Measurements from ENCODE around the gene STIM1.

STIM1 gene

DNA sequence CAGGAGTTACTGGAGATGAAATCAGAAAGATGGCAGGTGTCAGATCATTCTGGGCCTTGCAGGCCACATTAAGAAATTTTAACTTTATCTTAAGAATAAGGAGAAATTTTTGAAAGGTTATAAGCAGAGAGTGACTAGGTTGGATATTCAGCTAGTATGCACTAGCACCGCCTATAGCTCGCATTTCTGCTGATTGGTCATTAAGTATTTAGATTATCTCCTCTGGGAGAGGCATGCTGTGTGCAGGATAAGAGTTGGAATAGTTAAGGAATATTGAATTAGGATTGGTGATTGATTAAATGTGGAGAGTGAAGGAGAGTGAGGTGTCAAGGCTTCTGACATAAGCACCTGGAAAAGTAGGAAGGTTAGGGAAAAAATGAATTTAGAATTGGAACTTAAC is 100.6 kb downstream of the STIM1 start:
- Histone ChIP-seq H3K36me3 (no peaks in the 10 kb centered on the region), H3K9me3 (no peaks in the 10 kb centered on the region), H3K27ac (no peak overlapping the region), H3K4me1 (peaks cover 0 to 39% (median 11%) of the 10 kb centered on the region in 4 donors), H3K4me3 (no peak overlapping the region), H3K27me3 (no peaks in the 10 kb centered on the region)
- TF ChIP-seq CTCF (IDR thresholded peaks at IDR 0.05) = no peak
- intact Hi-C loops (cut with DNase I; ENCODE audit: low total_unique reads) = no loop called here
- no peak for DNase-seq

- no peaks in the 10 kb centered on the region for H3K36me3 ChIP-seq
- DNase-seq = no peak
- no peak overlapping the region for H3K4me3 ChIP-seq
- TF ChIP-seq CTCF (IDR thresholded peaks at IDR 0.05) = no peak
- no peak overlapping the region for H3K27ac ChIP-seq
- intact Hi-C loops (cut with DNase I; ENCODE audit: low total_unique reads) = no loop called here
- H3K27me3 ChIP-seq = no peaks in the 10 kb centered on the region
- H3K9me3 ChIP-seq = no peaks in the 10 kb centered on the region
- H3K4me1 ChIP-seq = peaks cover 0 to 32% (median 7%) of the 10 kb centered on the region in 4 donors
Observed at GRCh38 chr11:3956748-3957147, 101.3 kb downstream of the STIM1 start.

DNA sequence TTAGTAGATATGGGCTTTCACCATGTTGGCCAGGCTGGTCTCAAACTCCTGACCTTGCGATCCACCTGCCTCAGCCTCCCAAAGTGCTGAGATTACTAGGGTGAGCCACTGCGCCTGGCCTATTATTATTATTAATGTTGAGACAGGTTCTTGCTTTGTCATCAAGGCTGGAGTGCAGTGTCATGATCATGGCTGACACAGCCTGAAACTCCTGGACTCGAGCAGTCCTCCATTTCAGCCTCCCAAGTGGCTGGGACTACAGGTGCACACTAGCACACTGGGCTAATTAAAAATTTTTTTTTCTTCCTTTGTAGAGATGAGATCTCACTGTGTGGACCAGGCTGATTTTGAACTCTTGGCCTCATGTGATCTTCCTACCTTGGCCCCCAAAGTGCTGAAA is 102.0 kb downstream of the STIM1 start:
- Histone ChIP-seq H3K9me3 (no peaks in the 10 kb centered on the region), H3K27me3 (no peaks in the 10 kb centered on the region), H3K4me3 (no peak overlapping the region), H3K27ac (no peak overlapping the region), H3K4me1 (peaks cover 0 to 28% (median 5%) of the 10 kb centered on the region in 4 donors), H3K36me3 (no peaks in the 10 kb centered on the region)
- TF ChIP-seq CTCF (IDR thresholded peaks at IDR 0.05) = no peak
- intact Hi-C loops (cut with DNase I; ENCODE audit: low total_unique reads) = no loop called here
- no peak for DNase-seq

DNA sequence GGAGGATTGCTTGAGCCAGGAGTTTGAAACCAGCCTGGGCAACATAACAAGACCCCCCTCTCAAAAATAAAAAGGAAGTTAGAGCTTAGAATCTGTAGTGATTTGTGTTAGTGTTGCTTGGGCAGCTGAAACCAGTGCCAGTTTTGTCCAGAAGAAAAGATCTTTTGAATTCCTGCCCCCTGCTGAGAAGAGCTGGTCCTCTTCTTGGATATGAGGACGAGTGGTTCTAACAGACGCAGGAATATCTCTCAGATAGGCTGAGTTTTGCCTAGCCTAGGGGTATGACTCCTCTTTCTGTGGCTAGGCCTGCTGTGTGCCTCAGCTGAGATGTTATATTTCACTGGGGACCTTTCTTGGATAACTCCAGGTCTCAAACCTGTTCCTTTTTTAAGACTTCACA is 102.8 kb downstream of the STIM1 start:
- no peaks in the 10 kb centered on the region for H3K36me3 ChIP-seq
- intact Hi-C loops (cut with DNase I; ENCODE audit: low total_unique reads) = no loop called here
- H3K9me3 ChIP-seq = no peaks in the 10 kb centered on the region
- H3K4me1 ChIP-seq = peaks cover 0 to 29% (median 5%) of the 10 kb centered on the region in 4 donors
- H3K27ac ChIP-seq = no peak overlapping the region
- no peaks in the 10 kb centered on the region for H3K27me3 ChIP-seq
- TF ChIP-seq CTCF (IDR thresholded peaks at IDR 0.05) = no peak
- H3K4me3 ChIP-seq = no peak overlapping the region
- no peak for DNase-seq

DNA sequence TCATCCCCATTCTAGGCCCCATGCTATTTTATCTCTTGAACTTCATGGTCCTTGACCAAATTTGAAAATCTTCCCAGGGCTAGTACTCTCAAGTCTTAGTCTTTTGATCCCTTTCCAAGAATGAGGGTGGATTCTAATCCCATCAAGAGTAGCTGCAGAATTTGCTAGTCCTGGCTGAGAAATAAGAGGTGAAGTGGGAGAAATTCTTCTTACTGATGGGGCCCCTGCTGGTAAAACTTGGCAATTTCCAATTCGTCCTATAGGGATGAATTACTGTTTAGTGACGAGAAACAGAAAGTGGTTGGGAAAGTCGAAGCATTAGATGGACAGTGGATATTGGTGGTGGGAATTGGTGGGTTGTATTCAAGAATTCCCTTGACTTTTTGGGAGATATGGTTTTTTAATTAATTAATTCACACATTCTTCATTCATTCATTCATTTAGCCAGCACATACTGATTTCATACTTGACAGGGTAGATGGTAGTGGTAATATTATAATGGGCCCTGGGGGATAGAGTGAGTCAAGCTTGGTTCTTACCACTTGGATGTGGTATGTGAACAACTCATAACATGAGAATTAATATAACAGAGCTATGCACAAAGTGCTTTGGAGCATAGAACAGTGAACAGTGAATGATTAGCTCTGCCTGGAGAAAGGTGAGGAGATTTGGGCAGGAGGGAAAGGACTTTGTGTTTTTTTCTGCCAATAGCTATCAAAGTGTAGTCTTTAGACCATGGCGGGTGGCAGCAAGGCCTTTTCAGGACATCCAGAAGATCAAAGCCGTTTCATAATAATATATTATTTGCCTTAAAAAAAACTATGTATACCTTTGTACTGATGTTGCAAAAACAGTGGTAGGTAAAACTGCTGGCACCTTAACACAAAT is 103.8 kb downstream of the STIM1 start:
- no peak for DNase-seq
- TF ChIP-seq CTCF (IDR thresholded peaks at IDR 0.05) = no peak

More for the DNA sequence above, 103.8 kb downstream of the STIM1 start:
- intact Hi-C loops (cut with DNase I; ENCODE audit: low total_unique reads) = no loop called here
- Histone ChIP-seq H3K27me3 (no peaks in the 10 kb centered on the region), H3K36me3 (no peaks in the 10 kb centered on the region), H3K4me1 (peaks cover 0 to 36% (median 8%) of the 10 kb centered on the region in 4 donors), H3K9me3 (no peaks in the 10 kb centered on the region), H3K4me3 (no peak overlapping the region), H3K27ac (no peak overlapping the region)
